SK-N-SH treated with all-trans-retinoic acid at 6 μM for 48 hours (cell line): ENCODE measurements around the gene EGFLAM.

ENCODE experiments used
- ATAC-seq: fragments of 200-7000 bp; cut with Tn5 transposase; 3 replicates; pipeline ENCODE4 v1.9.1; 2020; ENCODE audit warnings: mild to moderate bottlenecking, moderate library complexity
- ARNTL ChIP-seq: fragments of 450-650 bp; formaldehyde crosslinking; IDR thresholded peaks from 2 replicates; pipeline ENCODE4 v1.5.0; 2020; ENCODE audit warnings: low read depth, mild to moderate bottlenecking, moderate library complexity, borderline replicate concordance
- BACH2 ChIP-seq: fragments of 250-450 bp; sonication (Bioruptor Pico); IDR thresholded peaks from 2 replicates; pipeline ENCODE4 v1.9.0; 2021; ENCODE audit warnings: mild to moderate bottlenecking, borderline replicate concordance
- CREB5 ChIP-seq: fragments of 250-450 bp; sonication (Bioruptor Pico); IDR thresholded peaks from 2 replicates; pipeline ENCODE4 v1.5.1; 2020; ENCODE audit warnings: low read depth, mild to moderate bottlenecking, moderate library complexity
- CSRNP3 ChIP-seq: fragments of 250-450 bp; sonication (Bioruptor Pico); IDR thresholded peaks from 2 replicates; pipeline ENCODE4 v1.5.1; 2021; ENCODE audit warnings: mild to moderate bottlenecking, moderate library complexity
- ESRRG ChIP-seq: fragments of 250-450 bp; sonication (Bioruptor Pico); IDR thresholded peaks from 2 replicates; pipeline ENCODE4 v1.6.1; 2021; ENCODE audit warnings: mild to moderate bottlenecking
- GLIS3 ChIP-seq: fragments of 250-450 bp; sonication (Bioruptor Pico); IDR thresholded peaks from 2 replicates; pipeline ENCODE4 v1.5.0; 2020; ENCODE audit warnings: mild to moderate bottlenecking, moderate library complexity
- OSR1 ChIP-seq: fragments of 250-450 bp; sonication (Bioruptor Pico); IDR thresholded peaks from 2 replicates; pipeline ENCODE4 v1.8.0; 2022; ENCODE audit warnings: moderate library complexity, mild to moderate bottlenecking, inconsistent platforms
- PATZ1 ChIP-seq: fragments of 250-450 bp; sonication (Bioruptor Pico); IDR thresholded peaks from 2 replicates; pipeline ENCODE4 v1.8.0; 2020; ENCODE audit warnings: mild to moderate bottlenecking, moderate library complexity, borderline replicate concordance
- POU6F1 ChIP-seq: fragments of 250-450 bp; sonication (Bioruptor Pico); IDR thresholded peaks from 2 replicates; pipeline ENCODE4 v1.8.0; 2021; ENCODE audit warnings: low read depth, mild to moderate bottlenecking, moderate library complexity, borderline replicate concordance
- PPARA ChIP-seq: fragments of 250-450 bp; sonication (Bioruptor Pico); IDR thresholded peaks from 2 replicates; pipeline ENCODE4 v1.5.0; 2020; ENCODE audit warnings: mild to moderate bottlenecking, borderline replicate concordance
- RARB ChIP-seq: fragments of 250-450 bp; sonication (Bioruptor Pico); IDR thresholded peaks from 2 replicates; pipeline ENCODE4 v1.8.0; 2021; ENCODE audit warnings: mild to moderate bottlenecking, moderate library complexity
- SNAI2 ChIP-seq: fragments of 250-450 bp; sonication (Bioruptor Pico); IDR thresholded peaks from 2 replicates; pipeline ENCODE4 v1.5.0; 2020; ENCODE audit warnings: mild to moderate bottlenecking, moderate library complexity
- TOX ChIP-seq: fragments of 250-450 bp; sonication (Bioruptor Pico); IDR thresholded peaks from 2 replicates; pipeline ENCODE4 v1.8.0; 2021; ENCODE audit warnings: mild to moderate bottlenecking, moderate library complexity, borderline replicate concordance
- TSHZ2 ChIP-seq: fragments of 250-450 bp; sonication (Bioruptor Pico); IDR thresholded peaks from 2 replicates; pipeline ENCODE4 v1.5.0; 2020; ENCODE audit warnings: mild to moderate bottlenecking, moderate library complexity
- ZC3H10 ChIP-seq: fragments of 250-450 bp; sonication (Bioruptor Pico); IDR thresholded peaks from 2 replicates; pipeline ENCODE4 v1.5.1; 2021; ENCODE audit warnings: mild to moderate bottlenecking, moderate library complexity
- ZFP3 ChIP-seq: fragments of 250-450 bp; sonication (Bioruptor Pico); IDR thresholded peaks from 2 replicates; pipeline ENCODE4 v1.5.0; 2020; ENCODE audit warnings: mild to moderate bottlenecking, moderate library complexity
- ZFP30 ChIP-seq: fragments of 450-650 bp; formaldehyde crosslinking; IDR thresholded peaks from 2 replicates; pipeline ENCODE4 v1.5.0; 2022; ENCODE audit warnings: mild to moderate bottlenecking, moderate library complexity
- ZNF565 ChIP-seq: fragments of 450-650 bp; formaldehyde crosslinking; conservative IDR thresholded peaks from 2 replicates; pipeline ENCODE4 v1.5.0; 2020; ENCODE audit warnings: low read depth, mild to moderate bottlenecking, moderate library complexity
- ZNF70 ChIP-seq: fragments of 450-650 bp; formaldehyde crosslinking; IDR thresholded peaks from 2 replicates; pipeline ENCODE4 v1.5.0; 2020; ENCODE audit warnings: mild to moderate bottlenecking, moderate library complexity

The EGFLAM gene

GRCh38 chr5:38382898-38383297 lies 124.5 kb downstream of the EGFLAM start:
- ATAC-seq, result peak; percentile 100
- TF ChIP-seq ZC3H10 (CRISPR knock-in tag), result no peak
- TF ChIP-seq ZFP3, result no peak
- TF ChIP-seq CREB5, result no peak
- TF ChIP-seq ZNF70, result no peak
- TF ChIP-seq ARNTL (CRISPR knock-in tag), result no peak
- no peak for TF ChIP-seq POU6F1 (CRISPR knock-in tag)
- no peak for TF ChIP-seq ZNF565 (CRISPR knock-in tag)
- TF ChIP-seq ZFP30 (CRISPR knock-in tag), result no peak
- TF ChIP-seq ESRRG (CRISPR knock-in tag), result no peak
- no peak for TF ChIP-seq TSHZ2 (CRISPR knock-in tag)
- TF ChIP-seq PATZ1 (CRISPR knock-in tag), result no peak
- TF ChIP-seq, all 23 proteins: peak for 0

- no peak for ATAC-seq
These were observed 125.3 kb downstream of the EGFLAM start for GRCh38 chr5:38383701-38384100.

More at GRCh38 chr5:38383701-38384100, 125.3 kb downstream of the EGFLAM start:
- TF ChIP-seq PATZ1 (CRISPR knock-in tag) (no peak), RARB (CRISPR knock-in tag) (no peak), BACH2 (CRISPR knock-in tag) (no peak), POU6F1 (CRISPR knock-in tag) (no peak), OSR1 (CRISPR knock-in tag) (no peak), ARNTL (CRISPR knock-in tag) (no peak), ZC3H10 (CRISPR knock-in tag) (no peak), ZFP30 (CRISPR knock-in tag) (no peak), PPARA (no peak), CREB5 (no peak), ZNF565 (CRISPR knock-in tag) (no peak), SNAI2 (CRISPR knock-in tag) (no peak), GLIS3 (CRISPR knock-in tag) (no peak), ZNF70 (no peak), CSRNP3 (CRISPR knock-in tag) (no peak), ESRRG (CRISPR knock-in tag) (no peak), TOX (CRISPR knock-in tag) (no peak), TSHZ2 (CRISPR knock-in tag) (no peak)
- TF ChIP-seq, all 23 proteins: peak for 0
